Liver (tissue), 3 donors: ENCODE measurements around the gene FCSK.

Source experiments
- FOXA1 ChIP-seq: IDR thresholded peaks from 2 replicates; pipeline ENCODE4 v1.6.1; 2016; ENCODE audit warnings: antibody characterized with exemption
- FOXA2 ChIP-seq: IDR thresholded peaks from 2 replicates; pipeline ENCODE4 v1.6.1; 2016; ENCODE audit warnings: antibody characterized with exemption
- GABPA ChIP-seq, 2 donors: IDR thresholded peaks in 1 of 2; conservative IDR thresholded peaks in 1 of 2; 2 replicates each; pipeline ENCODE4 v1.6.1; 2016; ENCODE audit warnings: antibody characterized with exemption in 2 of 2, mild to moderate bottlenecking in 1 of 2, moderate library complexity in 1 of 2
- HNF4A ChIP-seq, 2 donors: conservative IDR thresholded peaks; 2 replicates each; pipeline ENCODE4 v1.6.1; 2016; ENCODE audit warnings: antibody characterized with exemption in 2 of 2, mild to moderate bottlenecking in 2 of 2
- JUND ChIP-seq, 2 donors: IDR thresholded peaks; 2 replicates each; pipeline ENCODE4 v1.6.1; 2016; ENCODE audit warnings: antibody characterized with exemption in 2 of 2
- RAD21 ChIP-seq, 2 donors: IDR thresholded peaks; 2 replicates each; pipeline ENCODE4 v1.6.1; 2016; ENCODE audit warnings: antibody characterized with exemption in 2 of 2, mild to moderate bottlenecking in 2 of 2
- SP1 ChIP-seq: IDR thresholded peaks from 2 replicates; pipeline ENCODE4 v1.6.1; 2018; ENCODE audit warnings: antibody characterized with exemption, mild to moderate bottlenecking
- TAF1 ChIP-seq: conservative IDR thresholded peaks from 2 replicates; pipeline ENCODE4 v1.6.1; 2016; ENCODE audit warnings: antibody characterized with exemption, mild to moderate bottlenecking
- TF ChIP-seq, protein P1 (sequence below): IDR thresholded peaks from 2 replicates; pipeline ENCODE4 v1.6.1; 2016; ENCODE audit warnings: antibody characterized with exemption
- TF ChIP-seq, protein P2 (sequence below): IDR thresholded peaks from 2 replicates; pipeline ENCODE4 v1.6.1; 2016; ENCODE audit warnings: antibody characterized with exemption, mild to moderate bottlenecking
- TF ChIP-seq, protein P3 (sequence below): fragments of 150-350 bp; IDR thresholded peaks from 2 replicates; pipeline ENCODE4 v1.5.1; 2017; ENCODE audit warnings: improper control_type of control experiment, low read depth, low read length; ENCODE audit not compliant: missing input control
- donor health status: healthy.
- donor health status: healthy.

DNA sequence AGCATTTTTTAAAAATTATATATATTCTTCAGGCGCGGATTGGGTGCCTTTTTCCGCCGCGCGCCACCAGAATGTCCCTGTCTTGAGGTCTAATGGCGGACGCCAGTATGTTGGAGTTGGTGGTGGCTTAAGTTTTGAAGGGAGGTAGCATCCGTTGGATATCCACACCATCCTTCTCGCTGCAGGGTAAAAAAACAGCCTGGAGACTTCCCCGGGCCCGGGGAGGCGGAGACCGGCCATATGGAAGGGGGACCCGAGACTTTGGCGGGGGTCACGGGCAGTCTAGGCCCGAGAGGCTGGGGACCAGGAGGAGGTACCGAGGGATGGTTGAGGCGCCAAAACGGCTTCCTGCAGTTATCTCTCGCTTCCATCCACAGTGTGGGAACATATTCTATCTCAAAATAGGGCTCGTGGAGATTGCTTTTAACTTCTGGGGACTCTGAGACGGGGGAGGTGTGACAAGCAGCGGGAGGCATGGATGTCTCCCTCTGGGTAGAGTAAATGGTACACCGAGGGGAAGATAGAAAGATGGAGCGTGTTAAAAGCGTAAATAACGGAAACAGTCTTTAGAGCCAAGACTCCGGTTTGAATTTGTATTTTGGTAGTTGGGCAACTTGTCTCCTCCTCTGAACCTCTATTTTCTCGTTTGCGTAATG, 69.5 kb downstream of the FCSK start, which contains the start of gene SF3B3:
- TF ChIP-seq, protein P1, sequence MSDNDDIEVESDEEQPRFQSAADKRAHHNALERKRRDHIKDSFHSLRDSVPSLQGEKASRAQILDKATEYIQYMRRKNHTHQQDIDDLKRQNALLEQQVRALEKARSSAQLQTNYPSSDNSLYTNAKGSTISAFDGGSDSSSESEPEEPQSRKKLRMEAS = peak; percentile 18
- TF ChIP-seq, protein P2, sequence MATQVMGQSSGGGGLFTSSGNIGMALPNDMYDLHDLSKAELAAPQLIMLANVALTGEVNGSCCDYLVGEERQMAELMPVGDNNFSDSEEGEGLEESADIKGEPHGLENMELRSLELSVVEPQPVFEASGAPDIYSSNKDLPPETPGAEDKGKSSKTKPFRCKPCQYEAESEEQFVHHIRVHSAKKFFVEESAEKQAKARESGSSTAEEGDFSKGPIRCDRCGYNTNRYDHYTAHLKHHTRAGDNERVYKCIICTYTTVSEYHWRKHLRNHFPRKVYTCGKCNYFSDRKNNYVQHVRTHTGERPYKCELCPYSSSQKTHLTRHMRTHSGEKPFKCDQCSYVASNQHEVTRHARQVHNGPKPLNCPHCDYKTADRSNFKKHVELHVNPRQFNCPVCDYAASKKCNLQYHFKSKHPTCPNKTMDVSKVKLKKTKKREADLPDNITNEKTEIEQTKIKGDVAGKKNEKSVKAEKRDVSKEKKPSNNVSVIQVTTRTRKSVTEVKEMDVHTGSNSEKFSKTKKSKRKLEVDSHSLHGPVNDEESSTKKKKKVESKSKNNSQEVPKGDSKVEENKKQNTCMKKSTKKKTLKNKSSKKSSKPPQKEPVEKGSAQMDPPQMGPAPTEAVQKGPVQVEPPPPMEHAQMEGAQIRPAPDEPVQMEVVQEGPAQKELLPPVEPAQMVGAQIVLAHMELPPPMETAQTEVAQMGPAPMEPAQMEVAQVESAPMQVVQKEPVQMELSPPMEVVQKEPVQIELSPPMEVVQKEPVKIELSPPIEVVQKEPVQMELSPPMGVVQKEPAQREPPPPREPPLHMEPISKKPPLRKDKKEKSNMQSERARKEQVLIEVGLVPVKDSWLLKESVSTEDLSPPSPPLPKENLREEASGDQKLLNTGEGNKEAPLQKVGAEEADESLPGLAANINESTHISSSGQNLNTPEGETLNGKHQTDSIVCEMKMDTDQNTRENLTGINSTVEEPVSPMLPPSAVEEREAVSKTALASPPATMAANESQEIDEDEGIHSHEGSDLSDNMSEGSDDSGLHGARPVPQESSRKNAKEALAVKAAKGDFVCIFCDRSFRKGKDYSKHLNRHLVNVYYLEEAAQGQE = peak; percentile 55
- TF ChIP-seq, protein P3, sequence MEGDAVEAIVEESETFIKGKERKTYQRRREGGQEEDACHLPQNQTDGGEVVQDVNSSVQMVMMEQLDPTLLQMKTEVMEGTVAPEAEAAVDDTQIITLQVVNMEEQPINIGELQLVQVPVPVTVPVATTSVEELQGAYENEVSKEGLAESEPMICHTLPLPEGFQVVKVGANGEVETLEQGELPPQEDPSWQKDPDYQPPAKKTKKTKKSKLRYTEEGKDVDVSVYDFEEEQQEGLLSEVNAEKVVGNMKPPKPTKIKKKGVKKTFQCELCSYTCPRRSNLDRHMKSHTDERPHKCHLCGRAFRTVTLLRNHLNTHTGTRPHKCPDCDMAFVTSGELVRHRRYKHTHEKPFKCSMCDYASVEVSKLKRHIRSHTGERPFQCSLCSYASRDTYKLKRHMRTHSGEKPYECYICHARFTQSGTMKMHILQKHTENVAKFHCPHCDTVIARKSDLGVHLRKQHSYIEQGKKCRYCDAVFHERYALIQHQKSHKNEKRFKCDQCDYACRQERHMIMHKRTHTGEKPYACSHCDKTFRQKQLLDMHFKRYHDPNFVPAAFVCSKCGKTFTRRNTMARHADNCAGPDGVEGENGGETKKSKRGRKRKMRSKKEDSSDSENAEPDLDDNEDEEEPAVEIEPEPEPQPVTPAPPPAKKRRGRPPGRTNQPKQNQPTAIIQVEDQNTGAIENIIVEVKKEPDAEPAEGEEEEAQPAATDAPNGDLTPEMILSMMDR = no peak
- no peak for TF ChIP-seq JUND (IDR thresholded peaks at IDR 0.05)
- TF ChIP-seq RAD21 (IDR thresholded peaks at IDR 0.05) = no peak
- TF ChIP-seq TAF1 = peak; percentile 91
- TF ChIP-seq FOXA1 = no peak
- no peak for TF ChIP-seq FOXA2
- TF ChIP-seq GABPA (IDR thresholded peaks at IDR 0.05 in 1 of 2, conservative IDR thresholded peaks at IDR 0.05 in 1 of 2) = peak; percentile 33 to 83
- TF ChIP-seq HNF4A (conservative IDR thresholded peaks at IDR 0.05) = no peak
- no peak for TF ChIP-seq SP1
